Tibial nerve (tissue), 3 donors: ENCODE data around the gene CA11.

Experiments used
- CTCF ChIP-seq, 5 experiments: fragments of 200-600 bp in 3 of 5; fragments of 450-650 bp in 2 of 5; sonication (generic) in 3 of 5; IDR thresholded peaks; one replicate each; pipeline ENCODE4 v1.5.1; 2016 to 2019; ENCODE audit warnings: antibody characterized with exemption in 5 of 5, mild to moderate bottlenecking in 3 of 5, moderate library complexity in 2 of 5
- POLR2A ChIP-seq, 2 donors: fragments of 450-650 bp; IDR thresholded peaks; one replicate each; pipeline ENCODE4 v1.6.1; 2017; ENCODE audit warnings: antibody characterized with exemption in 2 of 2, mild to moderate bottlenecking in 2 of 2, moderate library complexity in 2 of 2

GRCh38 chr19:48646722-48647216 lies 782 bp upstream of the CA11 start:
- TF ChIP-seq CTCF (IDR thresholded peaks at IDR 0.05) (no peak), POLR2A (IDR thresholded peaks at IDR 0.05) (no peak)
